ENCODE data around the gene CHRM3.

The CHRM3 gene

GRCh38 chr1:239382666-239383065 is 3.7 kb upstream of the CHRM3 start:
- no peak for TF ChIP-seq JUND (IDR thresholded peaks at IDR 0.05; ENCODE audit: low read depth)
- in situ Hi-C loops (cut with HindIII; ENCODE audit: low pct_unique_long_range_greater_than_20kb, low sequenced_read_pairs): no loop called here
- no peak for DNase-seq (ENCODE audit: low read depth in 1 of 2, low spot score in 1 of 2)

- in situ Hi-C loops (cut with HindIII; ENCODE audit: low pct_unique_long_range_greater_than_20kb, low sequenced_read_pairs): no loop called here
- TF ChIP-seq JUND (IDR thresholded peaks at IDR 0.05; ENCODE audit: low read depth): no peak
- DNase-seq (ENCODE audit: low read depth in 1 of 2, low spot score in 1 of 2): no peak
Observed at GRCh38 chr1:239383714-239384113, 2.7 kb upstream of the CHRM3 start.

- in situ Hi-C loops (cut with HindIII; ENCODE audit: low pct_unique_long_range_greater_than_20kb, low sequenced_read_pairs): no loop called here
- no peak for DNase-seq (ENCODE audit: low read depth in 1 of 2, low spot score in 1 of 2)
- TF ChIP-seq JUND (IDR thresholded peaks at IDR 0.05; ENCODE audit: low read depth): no peak
Observed at GRCh38 chr1:239387304-239388158, 1.2 kb downstream of the CHRM3 start.

GRCh38 chr1:239388159-239388485 is 1.8 kb downstream of the CHRM3 start:
- no peak for TF ChIP-seq JUND (IDR thresholded peaks at IDR 0.05; ENCODE audit: low read depth)
- no peak for DNase-seq (ENCODE audit: low read depth in 1 of 2, low spot score in 1 of 2)
- in situ Hi-C loops (cut with HindIII; ENCODE audit: low pct_unique_long_range_greater_than_20kb, low sequenced_read_pairs): no loop called here

- no peak for DNase-seq (ENCODE audit: low read depth in 1 of 2, low spot score in 1 of 2)
- TF ChIP-seq JUND (IDR thresholded peaks at IDR 0.05; ENCODE audit: low read depth): no peak
- in situ Hi-C loops (cut with HindIII; ENCODE audit: low pct_unique_long_range_greater_than_20kb, low sequenced_read_pairs): no loop called here
Observed at GRCh38 chr1:239388578-239388977, 2.2 kb downstream of the CHRM3 start.

GRCh38 chr1:239389703-239390102 is 3.3 kb downstream of the CHRM3 start:
- TF ChIP-seq JUND (IDR thresholded peaks at IDR 0.05; ENCODE audit: low read depth): no peak
- in situ Hi-C loops (cut with HindIII; ENCODE audit: low pct_unique_long_range_greater_than_20kb, low sequenced_read_pairs): no loop called here
- DNase-seq (ENCODE audit: low read depth in 1 of 2, low spot score in 1 of 2): no peak

GRCh38 chr1:239392271-239392670 is 5.9 kb downstream of the CHRM3 start:
- no peak for DNase-seq (ENCODE audit: low read depth in 1 of 2, low spot score in 1 of 2)
- in situ Hi-C loops (cut with HindIII; ENCODE audit: low pct_unique_long_range_greater_than_20kb, low sequenced_read_pairs): no loop called here
- TF ChIP-seq JUND (IDR thresholded peaks at IDR 0.05; ENCODE audit: low read depth): no peak

GRCh38 chr1:239394107-239394506 is 7.7 kb downstream of the CHRM3 start:
- TF ChIP-seq JUND (IDR thresholded peaks at IDR 0.05; ENCODE audit: low read depth): no peak
- in situ Hi-C loops (cut with HindIII; ENCODE audit: low pct_unique_long_range_greater_than_20kb, low sequenced_read_pairs): no loop called here

GRCh38 chr1:239413916-239414315 is 27.5 kb downstream of the CHRM3 start:
- in situ Hi-C loops (cut with HindIII; ENCODE audit: low pct_unique_long_range_greater_than_20kb, low sequenced_read_pairs): no loop called here
- no peak for DNase-seq (ENCODE audit: low read depth in 1 of 2, low spot score in 1 of 2)
- no peak for TF ChIP-seq JUND (IDR thresholded peaks at IDR 0.05; ENCODE audit: low read depth)

More at GRCh38 chr1:239394107-239394506, 7.7 kb downstream of the CHRM3 start:
- no peak for DNase-seq (ENCODE audit: low read depth in 1 of 2, low spot score in 1 of 2)

- in situ Hi-C loops (cut with HindIII; ENCODE audit: low pct_unique_long_range_greater_than_20kb, low sequenced_read_pairs): no loop called here
- DNase-seq (ENCODE audit: low read depth in 1 of 2, low spot score in 1 of 2): no peak
- TF ChIP-seq JUND (IDR thresholded peaks at IDR 0.05; ENCODE audit: low read depth): no peak
Observed at GRCh38 chr1:239417221-239417620, 30.9 kb downstream of the CHRM3 start.

- no peak for DNase-seq (ENCODE audit: low read depth in 1 of 2, low spot score in 1 of 2)
- TF ChIP-seq JUND (IDR thresholded peaks at IDR 0.05; ENCODE audit: low read depth): no peak
- in situ Hi-C loops (cut with HindIII; ENCODE audit: low pct_unique_long_range_greater_than_20kb, low sequenced_read_pairs): no loop called here
Observed at GRCh38 chr1:239417986-239418640, 31.7 kb downstream of the CHRM3 start.

- DNase-seq (ENCODE audit: low read depth in 1 of 2, low spot score in 1 of 2): no peak
- in situ Hi-C loops (cut with HindIII; ENCODE audit: low pct_unique_long_range_greater_than_20kb, low sequenced_read_pairs): no loop called here
- no peak for TF ChIP-seq JUND (IDR thresholded peaks at IDR 0.05; ENCODE audit: low read depth)
Observed at GRCh38 chr1:239418681-239419080, 32.3 kb downstream of the CHRM3 start.

- DNase-seq (ENCODE audit: low read depth in 1 of 2, low spot score in 1 of 2): no peak
- in situ Hi-C loops (cut with HindIII; ENCODE audit: low pct_unique_long_range_greater_than_20kb, low sequenced_read_pairs): no loop called here
- no peak for TF ChIP-seq JUND (IDR thresholded peaks at IDR 0.05; ENCODE audit: low read depth)
Observed at GRCh38 chr1:239421811-239422210, 35.4 kb downstream of the CHRM3 start.
